Naive thymus-derived CD4-positive, alpha-beta T cell (primary cell): ENCODE results near the gene WNT11. TPM values are rescaled to one million over a fixed set of nuclear protein-coding genes. Genes with fewer than 3 reads are reported as not detected.
A peak's percentile ranks its signal among the peaks of the same experiment; 100 is the strongest.

ENCODE experiments used
- ATAC-seq: fragments of 150-1000 bp; cut with Tn5 transposase; 2 replicates; pipeline ENCODE4 v1.10.0; 2021; ENCODE audit warnings: mild to moderate bottlenecking, moderate library complexity
- CTCF ChIA-PET: fragments of 350-600 bp; sonication (Branson Sonifier 250); formaldehyde crosslinking; loops from one replicate; lab custom pipeline; 2021; ENCODE audit warnings: antibody characterized with exemption; lab: Charles Lee
- POLR2A ChIA-PET: fragments of 350-600 bp; sonication (Branson Sonifier 250); formaldehyde crosslinking; loops from one replicate; lab custom pipeline; 2021; ENCODE audit warnings: antibody characterized with exemption, inconsistent platforms; lab: Charles Lee
- DNase-seq, 9 donors: peaks; one replicate each; pipeline versions ENCODE4 v3.0.0 to v3.0.0-alpha.2; 2020 to 2022; ENCODE audit warnings: mixed read lengths in 1 of 9
- H3K27ac ChIP-seq: one replicate; pipeline ENCODE4 v1.7.0; 2013; ENCODE audit warnings: mild to moderate bottlenecking, low read depth, low read length, moderate library complexity
- H3K27me3 ChIP-seq, 2 donors: one replicate each; pipeline ENCODE4 v1.7.0; 2013; ENCODE audit warnings: low read length in 2 of 2, mild to moderate bottlenecking in 2 of 2, moderate library complexity in 2 of 2; ENCODE audit not compliant: control insufficient read depth in 2 of 2, insufficient read depth in 2 of 2
- H3K36me3 ChIP-seq, 3 experiments: 1 replicate in 2 of 3; 2 replicates in 1 of 3; pipeline ENCODE4 v1.7.0; 2013; ENCODE audit warnings: low read length in 3 of 3, mild to moderate bottlenecking in 3 of 3, moderate library complexity in 1 of 3; ENCODE audit not compliant: insufficient read depth in 3 of 3, control insufficient read depth in 2 of 3
- H3K4me1 ChIP-seq, 2 donors: one replicate each; pipeline ENCODE4 v1.7.0; 2013; ENCODE audit warnings: low read length in 2 of 2, mild to moderate bottlenecking in 2 of 2, moderate library complexity in 1 of 2; ENCODE audit not compliant: control insufficient read depth in 2 of 2, insufficient read depth in 2 of 2
- H3K4me3 ChIP-seq: 2 replicates; pipeline ENCODE4 v1.7.0; 2013; ENCODE audit warnings: mild to moderate bottlenecking, low read length
- H3K9me3 ChIP-seq, 3 experiments: 1 replicate in 2 of 3; 2 replicates in 1 of 3; pipeline ENCODE4 v1.7.0; 2013; ENCODE audit warnings: low read length in 3 of 3; ENCODE audit not compliant: control insufficient read depth in 2 of 3
- H3K27ac Mint-ChIP-seq, 9 donors: one replicate each; pipeline ENCODE4 v1.8.0; 2020 to 2022; ENCODE audit warnings: mixed read lengths in 9 of 9, mild to moderate bottlenecking in 8 of 9, moderate library complexity in 5 of 9, inconsistent platforms in 2 of 9
- H3K27me3 Mint-ChIP-seq, 5 donors: one replicate each; pipeline ENCODE4 v1.8.0; 2021 to 2022; ENCODE audit warnings: mixed read lengths in 5 of 5, mild to moderate bottlenecking in 1 of 5
- H3K36me3 Mint-ChIP-seq, 5 donors: one replicate each; pipeline ENCODE4 v1.8.0; 2020 to 2022; ENCODE audit warnings: mixed read lengths in 5 of 5, mild to moderate bottlenecking in 3 of 5, inconsistent platforms in 1 of 5
- H3K4me1 Mint-ChIP-seq, 7 donors: one replicate each; pipeline ENCODE4 v1.8.0; 2020 to 2022; ENCODE audit warnings: mixed read lengths in 7 of 7, mild to moderate bottlenecking in 3 of 7, inconsistent platforms in 1 of 7
- H3K4me3 Mint-ChIP-seq, 10 donors: one replicate each; pipeline ENCODE4 v1.8.0; 2020 to 2022; ENCODE audit warnings: mild to moderate bottlenecking in 10 of 10, mixed read lengths in 10 of 10, moderate library complexity in 6 of 10, inconsistent platforms in 2 of 10
- H3K9me3 Mint-ChIP-seq, 11 donors: one replicate each; pipeline ENCODE4 v1.8.0; 2020 to 2022; ENCODE audit warnings: mixed read lengths in 11 of 11, mild to moderate bottlenecking in 4 of 11, inconsistent platforms in 1 of 11, moderate library complexity in 1 of 11
- intact Hi-C, 2 donors: fragments of 100-400 bp; cut with micrococcal nuclease; formaldehyde crosslinking; loops; one replicate each; pipeline ENCODE4 v1.15.1; 2023
- polyA plus RNA-seq, 2 donors: library from polyadenylated mRNA; unstranded; fragments of 300-500 nt; fragmentation: Illumina TruSeq; gene quantifications; one replicate each; pipeline ENCODE4 v1.2.3, GENCODE V29; 2021
- total RNA-seq, 6 experiments: library from RNA in 5 of 6; stranded (reverse) in 5 of 6; gene quantifications; 1 replicate in 5 of 6; 2 replicates in 1 of 6; pipeline ENCODE4 v1.2.3 and lab custom pipeline; 2021 to 2026

The WNT11 gene
- total and polyA plus RNA-seq, 7 experiments from 2014 or later = 0.16 to 0.45 (median 0.27) TPM; not detected in 4

DNA sequence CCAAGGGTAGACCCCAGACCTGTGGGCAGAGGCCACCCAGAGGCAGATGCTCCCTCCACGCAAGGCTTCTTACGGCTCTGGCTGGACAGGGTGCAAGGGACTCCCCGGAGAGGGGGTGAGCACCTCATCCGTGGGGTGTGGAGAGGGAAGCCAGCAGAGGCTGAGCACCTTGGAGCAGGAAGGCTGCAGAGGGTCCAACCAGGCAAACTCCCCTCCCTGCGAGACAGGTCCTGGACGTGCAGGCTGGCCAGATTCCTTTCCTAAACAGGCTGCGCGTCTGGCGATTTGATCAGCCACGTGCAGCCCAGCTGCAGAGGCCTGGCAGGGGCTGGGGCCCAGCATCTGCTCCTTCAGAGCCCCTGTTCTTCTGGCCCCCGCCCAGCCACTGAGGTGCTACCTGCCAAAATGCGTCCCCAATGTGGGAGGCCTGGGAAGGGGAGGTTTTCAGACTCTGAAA, 49.3 kb downstream of the WNT11 start:
- Mint-ChIP-seq H3K4me1 (peaks cover 14 to 17% (median 15%) of the 10 kb centered on the region in 7 donors), H3K27ac (no peak overlapping the region), H3K4me3 (no peak overlapping the region), H3K36me3 (no peaks in the 10 kb centered on the region), H3K9me3 (no peaks in the 10 kb centered on the region), H3K27me3 (peaks cover 4 to 18% (median 10%) of the 10 kb centered on the region in 5 donors)
- H3K27ac ChIP-seq = no peak overlapping the region
- ChIA-PET CTCF (interaction anchor here (1.0 kb wide), 1 partner anchor 260 kb away, joined by 3 read pairs; no protein-coding TSS in a partner anchor), POLR2A (no interaction called here)
- no peak overlapping the region for H3K4me3 ChIP-seq
- no peaks in the 10 kb centered on the region for H3K9me3 ChIP-seq
- H3K36me3 ChIP-seq = no peaks in the 10 kb centered on the region
- ATAC-seq (no peak), DNase-seq (no peak)
- intact Hi-C loops = no loop called here
- H3K4me1 ChIP-seq = peaks cover 0 to 21% of the 10 kb centered on the region in 2 donors
- H3K27me3 ChIP-seq = no peaks in the 10 kb centered on the region

DNA sequence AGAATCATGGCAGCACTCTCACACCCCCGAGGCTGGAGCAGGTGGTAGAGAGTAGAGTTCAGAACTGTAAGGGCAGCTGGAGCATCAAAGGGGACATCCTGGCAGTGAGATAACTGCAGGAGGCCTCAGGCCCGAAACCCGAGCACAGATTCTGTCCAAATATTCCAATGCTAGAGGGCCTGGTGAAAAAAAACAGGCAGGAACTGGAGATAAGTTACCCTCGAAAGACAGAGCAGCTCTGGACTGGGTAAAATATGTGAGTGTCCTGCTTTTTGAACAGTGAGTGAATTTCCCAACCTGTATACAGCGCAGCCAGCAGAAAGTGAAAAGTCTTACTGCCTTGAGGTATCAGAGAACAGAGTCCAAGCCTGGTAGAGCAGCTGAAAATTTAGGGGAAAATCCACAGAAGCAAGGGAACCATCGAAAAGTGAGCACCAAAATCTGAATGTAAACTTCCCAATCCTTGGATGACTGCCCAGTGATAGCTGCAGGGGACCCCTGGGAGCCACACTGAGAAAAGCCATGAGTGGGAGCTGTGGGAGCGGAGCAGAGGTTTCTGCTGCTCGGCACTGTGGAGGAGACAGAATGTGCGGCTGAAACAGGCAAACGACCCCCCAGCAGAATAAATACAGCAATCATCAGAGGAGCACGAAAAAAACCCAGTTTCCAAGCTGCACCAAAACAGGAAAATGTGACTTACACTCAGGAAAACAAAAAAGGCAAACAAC, 50.6 kb downstream of the WNT11 start:
- H3K27me3 Mint-ChIP-seq = peaks cover 4 to 22% (median 10%) of the 10 kb centered on the region in 5 donors
- peaks cover 16 to 25% (median 21%) of the 10 kb centered on the region in 7 donors for H3K4me1 Mint-ChIP-seq
- H3K27me3 ChIP-seq = no peaks in the 10 kb centered on the region
- intact Hi-C loops = no loop called here
- no peak overlapping the region for H3K27ac ChIP-seq
- H3K36me3 ChIP-seq = no peaks in the 10 kb centered on the region
- H3K27ac Mint-ChIP-seq = no peak overlapping the region
- H3K4me3 ChIP-seq = no peak overlapping the region
- no peak for DNase-seq
- ChIA-PET POLR2A (no interaction called here), CTCF (no interaction called here)
- peaks cover 0 to 27% of the 10 kb centered on the region in 2 donors for H3K4me1 ChIP-seq
- H3K9me3 ChIP-seq = no peaks in the 10 kb centered on the region
- H3K36me3 Mint-ChIP-seq = no peaks in the 10 kb centered on the region
- no peak overlapping the region for H3K4me3 Mint-ChIP-seq
- no peaks in the 10 kb centered on the region for H3K9me3 Mint-ChIP-seq
- ATAC-seq = no peak

DNA sequence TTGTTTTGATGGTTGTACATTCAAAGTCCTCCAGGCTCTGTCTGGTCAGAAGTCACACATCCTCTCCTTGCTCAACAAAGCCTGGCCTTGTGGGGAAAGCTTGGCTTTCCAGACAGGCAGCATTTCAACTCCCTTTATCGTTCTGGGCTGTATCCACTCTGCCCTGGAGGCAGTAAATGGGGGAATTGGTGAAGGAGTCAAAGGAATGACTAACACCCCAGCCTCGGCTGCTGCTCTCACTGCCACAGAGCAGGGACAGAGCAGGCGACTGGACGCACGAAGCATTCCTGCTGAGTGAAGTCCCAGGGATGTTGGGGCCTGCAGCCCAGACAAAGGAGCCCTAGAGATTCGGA, 52.8 kb downstream of the WNT11 start:
- ChIA-PET POLR2A (no interaction called here), CTCF (interaction anchor here (1.1 kb wide), 1 partner anchor 256 kb away, joined by 3 read pairs; no protein-coding TSS in a partner anchor)
- DNase-seq = no peak

DNA sequence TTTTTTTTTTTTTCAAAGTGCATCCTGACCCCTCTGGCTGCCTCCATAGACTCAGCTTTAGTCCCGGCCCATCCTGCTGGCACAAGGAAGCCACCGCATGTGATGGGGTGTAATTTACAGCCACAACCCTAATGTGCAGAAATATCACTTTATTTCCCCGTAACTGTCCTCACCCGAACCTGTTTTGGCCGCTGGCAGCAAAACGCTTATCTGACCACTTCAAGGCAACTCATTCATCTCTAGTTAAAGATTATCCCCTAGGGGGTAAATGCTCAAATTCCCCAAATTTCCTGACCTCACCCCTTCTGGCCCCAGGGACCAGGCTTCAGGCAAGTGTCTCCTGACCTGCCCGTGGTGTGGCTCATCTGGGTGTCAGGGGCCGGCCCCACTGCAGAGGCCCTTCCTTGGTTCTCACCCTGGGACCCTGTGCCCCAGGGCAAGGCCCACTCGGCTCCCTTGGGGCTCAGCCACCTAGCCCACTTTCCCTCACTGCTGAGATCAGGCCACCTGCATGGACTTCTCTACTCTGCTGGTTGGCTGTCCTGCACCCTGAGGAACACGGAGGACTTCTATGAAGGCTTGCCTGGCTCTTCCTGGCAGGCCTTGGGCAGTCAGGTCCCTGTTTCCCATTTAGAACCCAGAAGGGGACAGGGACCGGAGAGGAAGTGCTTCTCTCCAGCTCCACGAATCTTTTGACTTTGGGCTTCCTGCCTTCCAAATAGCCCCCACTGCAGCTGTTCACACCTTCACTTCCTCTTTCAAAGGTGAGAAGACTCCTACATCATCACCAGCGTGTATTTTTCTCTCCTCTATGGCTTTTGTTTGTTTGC, 53.3 kb downstream of the WNT11 start:
- no peak overlapping the region for H3K27ac ChIP-seq
- no peaks in the 10 kb centered on the region for H3K9me3 ChIP-seq
- intact Hi-C loops = loop anchor here (1.0 to 2.0 kb wide), 7 partner anchors 165 to 447 kb away; no protein-coding TSS in a partner anchor
- Mint-ChIP-seq H3K27me3 (peaks cover 4 to 22% (median 10%) of the 10 kb centered on the region in 5 donors), H3K9me3 (no peaks in the 10 kb centered on the region), H3K36me3 (no peaks in the 10 kb centered on the region), H3K4me1 (peaks cover 16 to 25% (median 21%) of the 10 kb centered on the region in 7 donors), H3K27ac (peak overlapping the region in 3 of 9 donors; percentile 6 to 26 (median 16)), H3K4me3 (peak overlapping the region; percentile 58 to 90 (median 78))
- POLR2A ChIA-PET = no interaction called here
- CTCF ChIA-PET = interaction anchor here (0.9 to 1.5 kb wide), 9 partner anchors 9 to 261 kb away, joined by 3 to 30 read pairs (median 4); no protein-coding TSS in a partner anchor
- H3K36me3 ChIP-seq = no peaks in the 10 kb centered on the region
- DNase-seq (no peak), ATAC-seq (peak; percentile 34)
- H3K27me3 ChIP-seq = no peaks in the 10 kb centered on the region
- H3K4me1 ChIP-seq = peaks cover 0 to 27% of the 10 kb centered on the region in 2 donors
- peak overlapping the region; percentile 54 for H3K4me3 ChIP-seq

More for the DNA sequence above, 52.8 kb downstream of the WNT11 start:
- Histone ChIP-seq H3K36me3 (no peaks in the 10 kb centered on the region), H3K27ac (no peak overlapping the region), H3K27me3 (no peaks in the 10 kb centered on the region), H3K9me3 (no peaks in the 10 kb centered on the region), H3K4me1 (peaks cover 0 to 27% of the 10 kb centered on the region in 2 donors), H3K4me3 (no peak overlapping the region)
- intact Hi-C loops = loop anchor here in 1 of 2 donors (2.0 kb wide), 1 partner anchor 431 kb away; no protein-coding TSS in a partner anchor
- H3K36me3 Mint-ChIP-seq = no peaks in the 10 kb centered on the region
- H3K9me3 Mint-ChIP-seq = no peaks in the 10 kb centered on the region
- peaks cover 4 to 22% (median 10%) of the 10 kb centered on the region in 5 donors for H3K27me3 Mint-ChIP-seq
- no peak for ATAC-seq
- peak overlapping the region in 4 of 9 donors; percentile 6 to 57 (median 20) for H3K27ac Mint-ChIP-seq
- peak overlapping the region in 8 of 10 donors; percentile 17 to 90 (median 78) for H3K4me3 Mint-ChIP-seq
- H3K4me1 Mint-ChIP-seq = peaks cover 16 to 25% (median 21%) of the 10 kb centered on the region in 7 donors

DNA sequence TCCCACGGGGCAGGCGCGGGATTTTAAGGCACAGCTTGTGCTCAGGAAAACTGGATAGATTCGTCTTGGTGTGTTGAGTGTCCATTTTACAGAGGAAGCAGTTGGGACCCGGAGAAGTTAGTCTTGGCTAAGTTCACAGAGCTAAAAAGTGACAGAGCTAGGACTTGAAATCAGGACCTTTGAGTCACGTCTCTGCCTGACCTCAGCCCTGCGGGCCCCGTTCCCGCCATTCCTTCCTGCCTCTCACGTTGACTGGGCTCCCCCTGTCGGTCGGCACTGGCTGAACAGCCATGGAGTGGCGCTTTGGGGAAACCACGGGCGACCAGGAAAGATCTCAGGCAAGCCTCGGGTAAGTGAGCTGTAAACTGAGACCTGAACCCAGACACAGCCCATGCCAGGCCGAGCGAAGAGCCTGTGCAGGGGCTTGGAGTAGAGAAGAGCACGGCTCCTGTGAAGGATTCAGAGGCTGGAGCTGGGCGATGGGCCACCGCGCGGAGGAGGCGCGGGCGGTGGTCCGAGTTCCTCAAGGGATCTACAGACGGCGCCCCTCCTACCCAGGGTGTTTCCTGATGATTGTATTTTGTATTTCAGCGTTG, 54.1 kb downstream of the WNT11 start:
- ChIA-PET POLR2A (no interaction called here), CTCF (interaction anchor here (0.6 to 1.5 kb wide), 10 partner anchors 8 to 350 kb away, joined by 3 to 30 read pairs (median 4); no protein-coding TSS in a partner anchor)
- peaks cover 0 to 27% of the 10 kb centered on the region in 2 donors for H3K4me1 ChIP-seq
- Mint-ChIP-seq H3K27ac (peak overlapping the region in 3 of 9 donors; percentile 12 to 35 (median 16)), H3K4me1 (peaks cover 16 to 25% (median 21%) of the 10 kb centered on the region in 7 donors), H3K9me3 (no peaks in the 10 kb centered on the region), H3K36me3 (no peaks in the 10 kb centered on the region), H3K4me3 (peak overlapping the region; percentile 60 to 90 (median 78)), H3K27me3 (peaks cover 4 to 22% (median 10%) of the 10 kb centered on the region in 5 donors)
- H3K27me3 ChIP-seq = no peaks in the 10 kb centered on the region
- H3K36me3 ChIP-seq = no peaks in the 10 kb centered on the region
- DNase-seq = peak; percentile 46 to 88 (median 69)
- H3K4me3 ChIP-seq = peak overlapping the region; percentile 54
- intact Hi-C loops = loop anchor here (1.0 to 2.0 kb wide), 7 partner anchors 166 to 446 kb away; no protein-coding TSS in a partner anchor
- no peak overlapping the region for H3K27ac ChIP-seq
- H3K9me3 ChIP-seq = no peaks in the 10 kb centered on the region
- peak; percentile 89 for ATAC-seq
